OCI-LY1 (cell line): ENCODE data around the gene HOXA7.

Experiments used
- H2AFZ ChIP-seq: fragments of 200-600 bp; sonication (generic), shearing (Covaris generic); 2 replicates; pipeline ENCODE4 v1.6.0; 2014; ENCODE audit warnings: antibody characterized with exemption, mild to moderate bottlenecking, low read length
- H3F3A ChIP-seq: fragments of 200-600 bp; sonication (generic), shearing (Covaris generic); 2 replicates; pipeline ENCODE4 v1.6.0; 2014; ENCODE audit warnings: mild to moderate bottlenecking, antibody characterized with exemption, low read length, moderate library complexity; ENCODE audit not compliant: insufficient read depth
- H3K27ac ChIP-seq: fragments of 200-600 bp; sonication (generic); 2 replicates; pipeline ENCODE4 v1.5.1; 2014; ENCODE audit warnings: low read length, mixed run types, mild to moderate bottlenecking, low read depth; ENCODE audit not compliant: poor library complexity, severe bottlenecking
- H3K27me3 ChIP-seq: fragments of 200-600 bp; sonication (generic); 2 replicates; pipeline ENCODE4 v1.6.0; 2014; ENCODE audit warnings: antibody characterized with exemption, mild to moderate bottlenecking, low read length, moderate library complexity; ENCODE audit not compliant: insufficient read depth
- H3K36me3 ChIP-seq: fragments of 200-600 bp; sonication (generic); 2 replicates; pipeline ENCODE4 v1.6.1; 2014; ENCODE audit warnings: mild to moderate bottlenecking, antibody characterized with exemption, low read length, moderate library complexity, mixed read lengths; ENCODE audit not compliant: insufficient read depth
- H3K4me1 ChIP-seq: fragments of 200-600 bp; sonication (generic); 2 replicates; pipeline ENCODE4 v1.5.1; 2014; ENCODE audit warnings: mild to moderate bottlenecking, low read length, moderate library complexity; ENCODE audit not compliant: insufficient read depth, severe bottlenecking
- H3K4me2 ChIP-seq: fragments of 200-600 bp; sonication (generic), shearing (Covaris generic); 2 replicates; pipeline ENCODE4 v1.6.1; 2014; ENCODE audit warnings: low read length
- H3K4me3 ChIP-seq: fragments of 200-600 bp; sonication (generic); 2 replicates; pipeline ENCODE4 v1.5.1; 2014; ENCODE audit warnings: low read length, low read depth, mild to moderate bottlenecking, mixed read lengths; ENCODE audit not compliant: poor library complexity, severe bottlenecking
- H3K79me2 ChIP-seq: fragments of 200-600 bp; shearing (Covaris generic); 2 replicates; pipeline ENCODE4 v1.6.1; 2016; ENCODE audit warnings: mixed run types, low read length, mixed read lengths; ENCODE audit not compliant: insufficient read depth
- H3K9ac ChIP-seq: fragments of 200-600 bp; sonication (generic), shearing (Covaris generic); 2 replicates; pipeline ENCODE4 v1.6.1; 2014; ENCODE audit warnings: mild to moderate bottlenecking, low read length, mixed read lengths
- H3K9me2 ChIP-seq: fragments of 200-600 bp; sonication (generic), shearing (Covaris generic); 2 replicates; pipeline ENCODE4 v1.6.1; 2014; ENCODE audit warnings: low read depth, mild to moderate bottlenecking, low read length, mixed read lengths
- H3K9me3 ChIP-seq: fragments of 200-600 bp; shearing (Covaris generic); 2 replicates; pipeline ENCODE4 v1.6.1; 2014; ENCODE audit warnings: low read length, mixed read lengths
- H4K20me1 ChIP-seq: fragments of 200-600 bp; sonication (generic), shearing (Covaris generic); 2 replicates; pipeline ENCODE4 v1.6.0; 2016; ENCODE audit warnings: mild to moderate bottlenecking, low read length; ENCODE audit not compliant: insufficient read depth
- EZH2 ChIP-seq: fragments of 200-600 bp; sonication (generic), shearing (Covaris generic); IDR thresholded peaks from 2 replicates; pipeline ENCODE4 v1.8.0; 2017; ENCODE audit warnings: borderline replicate concordance, mixed run types, mild to moderate bottlenecking, antibody characterized with exemption, low read length, moderate library complexity, mixed read lengths
- TF ChIP-seq, protein P1 (sequence below): fragments of 200-600 bp; sonication (generic), shearing (Covaris generic); IDR thresholded peaks from 2 replicates; pipeline ENCODE4 v1.5.1; 2017; ENCODE audit warnings: mild to moderate bottlenecking, antibody characterized with exemption, low read length, moderate library complexity, mixed read lengths

Gene HOXA7

GRCh38 chr7:27164045-27164366, 7.5 kb upstream of the HOXA7 start:
- no peak overlapping the region for H3K27ac ChIP-seq
- no peak overlapping the region for H3K4me3 ChIP-seq
- no peaks in the 10 kb centered on the region for H4K20me1 ChIP-seq
- peaks cover 4% of the 10 kb centered on the region; the same call in 1 of the 2 replicates for H3K27me3 ChIP-seq
- no peaks in the 10 kb centered on the region for H3K9me3 ChIP-seq
- no peak overlapping the region for H3K9ac ChIP-seq
- no peaks in the 10 kb centered on the region for H3K79me2 ChIP-seq
- H2AFZ ChIP-seq, result no peak overlapping the region
- H3F3A ChIP-seq, result 0 out of 2 replicates have a peak, but pooled peaks cover 8% of the 10 kb centered on the region
- H3K4me2 ChIP-seq, result no peak overlapping the region
- TF ChIP-seq EZH2, result no peak
- TF ChIP-seq, protein P1, sequence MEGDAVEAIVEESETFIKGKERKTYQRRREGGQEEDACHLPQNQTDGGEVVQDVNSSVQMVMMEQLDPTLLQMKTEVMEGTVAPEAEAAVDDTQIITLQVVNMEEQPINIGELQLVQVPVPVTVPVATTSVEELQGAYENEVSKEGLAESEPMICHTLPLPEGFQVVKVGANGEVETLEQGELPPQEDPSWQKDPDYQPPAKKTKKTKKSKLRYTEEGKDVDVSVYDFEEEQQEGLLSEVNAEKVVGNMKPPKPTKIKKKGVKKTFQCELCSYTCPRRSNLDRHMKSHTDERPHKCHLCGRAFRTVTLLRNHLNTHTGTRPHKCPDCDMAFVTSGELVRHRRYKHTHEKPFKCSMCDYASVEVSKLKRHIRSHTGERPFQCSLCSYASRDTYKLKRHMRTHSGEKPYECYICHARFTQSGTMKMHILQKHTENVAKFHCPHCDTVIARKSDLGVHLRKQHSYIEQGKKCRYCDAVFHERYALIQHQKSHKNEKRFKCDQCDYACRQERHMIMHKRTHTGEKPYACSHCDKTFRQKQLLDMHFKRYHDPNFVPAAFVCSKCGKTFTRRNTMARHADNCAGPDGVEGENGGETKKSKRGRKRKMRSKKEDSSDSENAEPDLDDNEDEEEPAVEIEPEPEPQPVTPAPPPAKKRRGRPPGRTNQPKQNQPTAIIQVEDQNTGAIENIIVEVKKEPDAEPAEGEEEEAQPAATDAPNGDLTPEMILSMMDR, result no peak
- no peaks in the 10 kb centered on the region for H3K9me2 ChIP-seq
- H3K4me1 ChIP-seq, result peaks cover 13% of the 10 kb centered on the region
- no peaks in the 10 kb centered on the region for H3K36me3 ChIP-seq

DNA sequence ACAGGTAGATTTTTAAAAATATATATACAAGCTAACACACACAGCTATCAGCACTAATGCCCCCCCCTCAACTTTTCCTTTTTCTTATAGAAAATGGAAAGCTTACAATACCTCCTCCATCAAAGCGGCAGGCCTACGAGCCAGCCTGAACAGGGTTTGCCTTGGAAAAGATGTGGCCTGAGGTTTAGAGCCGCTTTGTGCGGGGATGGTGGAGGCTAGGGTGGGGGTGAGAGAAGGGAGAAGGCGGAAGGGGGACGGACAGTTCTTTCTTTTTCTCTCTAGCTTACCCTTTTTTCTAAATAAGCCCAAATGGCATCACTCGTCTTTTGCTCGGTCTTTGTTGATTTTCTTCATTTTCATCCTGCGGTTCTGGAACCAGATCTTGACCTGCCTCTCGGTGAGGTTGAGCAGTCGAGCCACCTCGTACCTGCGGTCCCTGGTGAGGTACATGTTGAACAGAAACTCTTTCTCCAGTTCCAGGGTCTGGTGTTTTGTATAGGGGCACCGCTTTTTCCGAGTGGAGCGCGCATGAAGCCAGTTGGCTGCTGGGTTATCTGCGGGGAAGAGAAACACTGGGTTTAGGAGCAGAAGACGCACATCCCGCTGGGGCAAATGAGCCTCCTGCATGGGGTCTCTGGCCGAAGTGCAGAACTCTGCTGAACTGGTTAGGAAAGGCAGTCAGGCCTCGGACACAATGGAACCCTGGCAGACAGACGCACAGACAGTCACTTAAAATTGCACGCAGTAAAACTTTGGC, 7.0 kb upstream of the HOXA7 start:
- H3K27me3 ChIP-seq, result peaks cover 4% of the 10 kb centered on the region; the same call in 1 of the 2 replicates

DNA sequence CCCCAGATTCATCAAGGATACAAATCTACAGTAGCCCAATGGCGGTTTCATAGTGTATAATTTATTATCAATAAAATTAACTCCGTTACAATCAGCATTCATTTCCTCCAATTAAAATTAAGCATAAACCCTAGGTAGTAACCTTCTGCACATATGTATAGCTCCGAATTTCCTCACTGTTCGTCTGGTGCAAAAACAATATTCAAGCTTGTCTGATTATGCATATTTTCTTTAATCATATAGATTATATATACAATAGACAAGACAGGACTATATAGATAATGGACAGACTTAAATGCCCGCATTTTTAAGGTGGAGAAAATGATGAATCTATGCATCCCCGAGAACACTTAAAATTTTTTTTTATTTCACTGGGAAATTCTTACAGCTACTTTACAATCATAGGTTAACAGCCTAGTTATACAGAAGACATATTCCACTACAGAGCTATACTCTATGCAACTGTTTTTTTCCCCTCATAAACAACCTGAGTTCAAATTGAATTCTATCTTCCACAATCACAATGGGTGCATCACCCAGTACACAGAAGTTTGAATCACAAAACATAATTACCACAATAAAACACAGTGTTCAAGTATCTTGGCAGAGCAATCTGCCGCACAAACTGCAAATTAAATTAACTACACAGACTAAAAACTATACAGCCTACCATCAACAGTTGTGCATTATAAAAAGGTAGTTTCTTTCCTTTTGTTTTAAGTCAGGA, 6.2 kb upstream of the HOXA7 start:
- Histone ChIP-seq H3K9ac (no peak overlapping the region), H4K20me1 (no peaks in the 10 kb centered on the region), H3K27me3 (peaks cover 4% of the 10 kb centered on the region; the same call in 1 of the 2 replicates), H3K36me3 (no peaks in the 10 kb centered on the region), H2AFZ (no peak overlapping the region), H3K27ac (no peak overlapping the region), H3K4me3 (no peak overlapping the region), H3K4me2 (no peak overlapping the region), H3K79me2 (no peaks in the 10 kb centered on the region), H3K9me2 (no peaks in the 10 kb centered on the region), H3F3A (0 out of 2 replicates have a peak, but pooled peaks cover 8% of the 10 kb centered on the region), H3K4me1 (peaks cover 13% of the 10 kb centered on the region), H3K9me3 (no peaks in the 10 kb centered on the region)
- TF ChIP-seq, protein P1, result no peak
- no peak for TF ChIP-seq EZH2

More for the DNA sequence above, 7.0 kb upstream of the HOXA7 start:
- Histone ChIP-seq H2AFZ (no peak overlapping the region), H3K27ac (no peak overlapping the region), H3F3A (0 out of 2 replicates have a peak, but pooled peaks cover 8% of the 10 kb centered on the region), H3K9me2 (no peaks in the 10 kb centered on the region), H3K9ac (no peak overlapping the region), H3K4me1 (peaks cover 13% of the 10 kb centered on the region), H4K20me1 (no peaks in the 10 kb centered on the region), H3K9me3 (no peaks in the 10 kb centered on the region), H3K79me2 (no peaks in the 10 kb centered on the region), H3K36me3 (no peaks in the 10 kb centered on the region), H3K4me2 (no peak overlapping the region), H3K4me3 (no peak overlapping the region)
- TF ChIP-seq EZH2, result no peak
- TF ChIP-seq, protein P1, result no peak
